ENCODE results near the gene ICAM4.

- no peak for TF ChIP-seq REST (IDR thresholded peaks at IDR 0.05; ENCODE audit: insufficient read depth in 1 of 2, low read depth in 2 of 2, low read length in 2 of 2)
- TF ChIP-seq POLR2AphosphoS5 (IDR thresholded peaks at IDR 0.05; ENCODE audit: low read depth, low read length): no peak
- TF ChIP-seq SIN3A (IDR thresholded peaks at IDR 0.05; ENCODE audit: borderline replicate concordance, insufficient read depth, low read length): no peak
These were observed 16.6 kb upstream of the ICAM4 start for GRCh38 chr19:10270180-10270615.
